ENCODE data around the gene WASL.

DNA sequence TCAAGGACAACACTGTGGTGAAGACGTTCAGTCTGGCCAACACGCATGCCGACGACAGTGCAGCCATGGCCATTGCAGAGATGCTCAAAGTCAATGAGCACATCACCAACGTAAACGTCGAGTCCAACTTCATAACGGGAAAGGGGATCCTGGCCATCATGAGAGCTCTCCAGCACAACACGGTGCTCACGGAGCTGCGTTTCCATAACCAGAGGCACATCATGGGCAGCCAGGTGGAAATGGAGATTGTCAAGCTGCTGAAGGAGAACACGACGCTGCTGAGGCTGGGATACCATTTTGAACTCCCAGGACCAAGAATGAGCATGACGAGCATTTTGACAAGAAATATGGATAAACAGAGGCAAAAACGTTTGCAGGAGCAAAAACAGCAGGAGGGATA is 86.5 kb downstream of the WASL start:
- TF ChIP-seq POLR2A (IDR thresholded peaks at IDR 0.05; ENCODE audit: low read length): no peak
- TF ChIP-seq GATA1 (IDR thresholded peaks at IDR 0.05; ENCODE audit: low read depth, low read length): no peak

Measured in erythroblast (primary cell).